Suprapubic skin (tissue), 4 donors: ENCODE measurements around the gene ACBD6. TPM values are rescaled to one million over a fixed set of nuclear protein-coding genes. Genes with fewer than 3 reads are reported as not detected.

Source experiments
- DNase-seq, 2 donors: peaks; one replicate each; pipeline ENCODE4 v3.0.0-alpha.2; 2019; ENCODE audit warnings: low spot score in 2 of 2
- H3K27ac ChIP-seq: fragments of 200-600 bp; sonication (generic); one replicate; pipeline ENCODE4 v1.5.1; 2019
- H3K27me3 ChIP-seq: fragments of 200-600 bp; sonication (generic); one replicate; pipeline ENCODE4 v1.5.1; 2019
- H3K36me3 ChIP-seq: fragments of 200-600 bp; sonication (generic); one replicate; pipeline ENCODE4 v1.5.1; 2019
- H3K4me1 ChIP-seq: fragments of 200-600 bp; sonication (generic); one replicate; pipeline ENCODE4 v1.5.1; 2019
- H3K4me3 ChIP-seq: fragments of 200-600 bp; sonication (generic); one replicate; pipeline ENCODE4 v1.5.1; 2019; ENCODE audit warnings: mild to moderate bottlenecking
- H3K9me3 ChIP-seq: fragments of 200-600 bp; sonication (generic); one replicate; pipeline ENCODE4 v1.5.1; 2019
- EP300 ChIP-seq: sonication (generic); formaldehyde crosslinking; IDR thresholded peaks from one replicate; pipeline ENCODE4 v1.6.1; 2017; ENCODE audit warnings: antibody characterized with exemption
- POLR2A ChIP-seq, 2 donors: fragments of 450-650 bp; IDR thresholded peaks; one replicate each; pipeline ENCODE4 v1.6.1; 2017; ENCODE audit warnings: antibody characterized with exemption in 2 of 2, mild to moderate bottlenecking in 2 of 2, moderate library complexity in 2 of 2
- POLR2AphosphoS5 ChIP-seq, 3 donors: sonication (generic); formaldehyde crosslinking; IDR thresholded peaks; one replicate each; pipeline ENCODE4 v1.6.1; 2017; ENCODE audit warnings: antibody characterized with exemption in 3 of 3
- WGBS: methylation state at CpG from one replicate; pipeline ENCODE4 v1.1.5; 2018; 5-methylcytosine and 5-hydroxymethylcytosine counted together
- total RNA-seq, 4 donors: library from RNA; depleted of rRNA; stranded (reverse); fragments of >200 nt; gene quantifications; one replicate each; pipeline ENCODE4 v1.1.0, GENCODE V29; 2016
- TF ChIP-seq, protein P1 (sequence below), 2 donors: fragments of 200-600 bp in 1 of 2; fragments of 450-650 bp in 1 of 2; sonication (generic) in 1 of 2; IDR thresholded peaks; one replicate each; pipeline ENCODE4 v1.5.1; 2016 to 2019; ENCODE audit warnings: antibody characterized with exemption in 2 of 2, mild to moderate bottlenecking in 1 of 2, moderate library complexity in 1 of 2

ACBD6 gene
- total RNA-seq, 4 donors from 2014 or later: 26.5 to 38.5 (median 33.3) TPM

DNA sequence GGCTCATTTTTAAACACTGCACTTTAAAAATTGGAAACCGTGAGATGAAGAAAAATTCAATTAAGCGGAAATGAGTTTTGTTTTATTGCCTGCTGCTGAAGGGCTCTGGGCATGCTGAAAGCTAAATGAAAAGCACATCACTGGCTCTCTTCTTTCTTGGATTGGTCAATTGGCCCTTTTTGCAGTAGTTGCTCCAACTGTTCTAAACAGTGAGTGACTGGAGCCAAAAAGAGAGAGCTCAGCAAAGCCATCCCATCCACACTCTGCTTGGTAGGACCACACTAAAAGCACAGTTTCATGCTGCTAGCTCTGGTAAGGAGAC, 224.2 kb downstream of the ACBD6 start:
- Histone ChIP-seq H3K27me3 (no peaks in the 10 kb centered on the region), H3K27ac (no peak overlapping the region), H3K4me3 (no peak overlapping the region), H3K36me3 (peaks cover 27% of the 10 kb centered on the region), H3K4me1 (no peaks in the 10 kb centered on the region), H3K9me3 (no peaks in the 10 kb centered on the region)
- TF ChIP-seq POLR2AphosphoS5 (IDR thresholded peaks at IDR 0.05): no peak
- TF ChIP-seq EP300: no peak
- TF ChIP-seq POLR2A (IDR thresholded peaks at IDR 0.05): no peak
- TF ChIP-seq, protein P1, sequence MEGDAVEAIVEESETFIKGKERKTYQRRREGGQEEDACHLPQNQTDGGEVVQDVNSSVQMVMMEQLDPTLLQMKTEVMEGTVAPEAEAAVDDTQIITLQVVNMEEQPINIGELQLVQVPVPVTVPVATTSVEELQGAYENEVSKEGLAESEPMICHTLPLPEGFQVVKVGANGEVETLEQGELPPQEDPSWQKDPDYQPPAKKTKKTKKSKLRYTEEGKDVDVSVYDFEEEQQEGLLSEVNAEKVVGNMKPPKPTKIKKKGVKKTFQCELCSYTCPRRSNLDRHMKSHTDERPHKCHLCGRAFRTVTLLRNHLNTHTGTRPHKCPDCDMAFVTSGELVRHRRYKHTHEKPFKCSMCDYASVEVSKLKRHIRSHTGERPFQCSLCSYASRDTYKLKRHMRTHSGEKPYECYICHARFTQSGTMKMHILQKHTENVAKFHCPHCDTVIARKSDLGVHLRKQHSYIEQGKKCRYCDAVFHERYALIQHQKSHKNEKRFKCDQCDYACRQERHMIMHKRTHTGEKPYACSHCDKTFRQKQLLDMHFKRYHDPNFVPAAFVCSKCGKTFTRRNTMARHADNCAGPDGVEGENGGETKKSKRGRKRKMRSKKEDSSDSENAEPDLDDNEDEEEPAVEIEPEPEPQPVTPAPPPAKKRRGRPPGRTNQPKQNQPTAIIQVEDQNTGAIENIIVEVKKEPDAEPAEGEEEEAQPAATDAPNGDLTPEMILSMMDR (IDR thresholded peaks at IDR 0.05): no peak
- DNase-seq: no peak
- 76% methylated on average over 2 of the region's 2 CpGs for WGBS

DNA sequence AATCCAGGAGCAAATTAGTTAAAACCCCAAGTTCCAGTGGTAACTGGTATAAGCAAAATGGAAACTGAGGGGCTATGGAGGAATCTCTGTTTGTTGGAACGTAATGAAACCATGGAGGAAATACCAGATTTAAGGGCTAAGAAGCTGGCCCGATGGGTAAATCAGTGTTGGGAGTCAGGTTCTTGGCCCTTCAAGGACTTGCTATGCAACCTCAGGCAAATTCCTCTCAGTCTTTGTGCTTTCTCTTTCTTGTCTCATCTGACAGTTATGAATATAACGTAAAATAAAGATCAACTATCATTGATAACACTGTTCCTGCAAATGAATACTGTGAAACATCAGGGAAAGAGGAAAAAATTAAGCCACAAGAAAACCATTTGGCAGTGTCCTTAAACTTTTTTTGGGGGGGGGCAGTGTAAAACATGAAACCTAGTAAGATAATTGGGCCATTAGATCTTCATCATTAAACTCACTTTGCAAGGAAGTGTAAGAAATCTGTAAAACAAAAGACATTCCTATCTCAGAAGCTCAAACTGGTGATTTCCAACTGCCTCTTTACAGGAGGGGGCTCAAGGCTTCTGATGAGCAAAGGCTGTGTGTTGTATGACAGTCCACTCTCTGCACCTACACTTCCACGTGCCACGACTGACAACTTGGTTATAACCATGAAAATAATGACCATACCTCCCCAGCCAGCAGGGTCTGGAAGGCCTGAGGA, 224.7 kb downstream of the ACBD6 start:
- Histone ChIP-seq H3K4me1 (no peaks in the 10 kb centered on the region), H3K27ac (no peak overlapping the region), H3K9me3 (no peaks in the 10 kb centered on the region), H3K4me3 (no peak overlapping the region), H3K36me3 (peaks cover 27% of the 10 kb centered on the region), H3K27me3 (no peaks in the 10 kb centered on the region)
- WGBS: 89% methylated on average over 5 of the region's 5 CpGs
- no peak for DNase-seq
- TF ChIP-seq, protein P1 (IDR thresholded peaks at IDR 0.05): no peak
- TF ChIP-seq POLR2AphosphoS5 (IDR thresholded peaks at IDR 0.05) (no peak), EP300 (no peak), POLR2A (IDR thresholded peaks at IDR 0.05) (no peak)

DNA sequence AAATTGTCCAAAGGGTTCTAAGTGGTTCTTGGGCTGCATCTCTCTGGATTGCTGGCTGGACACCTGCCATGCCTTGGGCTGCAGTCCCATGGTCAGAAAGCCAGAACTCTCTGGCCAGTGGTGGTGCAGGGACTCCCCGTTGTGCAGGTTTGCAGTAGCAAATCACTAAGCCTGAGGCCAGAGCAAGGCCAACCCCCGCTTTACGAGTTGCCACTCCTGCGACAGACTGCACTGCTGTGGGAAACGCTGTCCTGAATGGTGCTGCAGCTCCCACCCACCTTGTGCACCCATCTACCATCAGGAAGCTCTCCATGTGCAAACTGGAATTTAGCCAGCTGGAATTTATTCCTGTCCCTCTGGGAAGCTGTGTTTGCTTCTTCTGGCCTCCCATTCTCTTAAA, 226.7 kb downstream of the ACBD6 start:
- 91% methylated on average over 5 of the region's 5 CpGs for WGBS
- Histone ChIP-seq H3K36me3 (peaks cover 19% of the 10 kb centered on the region), H3K27me3 (no peaks in the 10 kb centered on the region), H3K9me3 (no peaks in the 10 kb centered on the region), H3K4me3 (no peak overlapping the region), H3K4me1 (no peaks in the 10 kb centered on the region), H3K27ac (no peak overlapping the region)
- TF ChIP-seq EP300: no peak
- TF ChIP-seq POLR2AphosphoS5 (IDR thresholded peaks at IDR 0.05): no peak
- no peak for TF ChIP-seq POLR2A (IDR thresholded peaks at IDR 0.05)
- TF ChIP-seq, protein P1 (IDR thresholded peaks at IDR 0.05): no peak
- DNase-seq: no peak

DNA sequence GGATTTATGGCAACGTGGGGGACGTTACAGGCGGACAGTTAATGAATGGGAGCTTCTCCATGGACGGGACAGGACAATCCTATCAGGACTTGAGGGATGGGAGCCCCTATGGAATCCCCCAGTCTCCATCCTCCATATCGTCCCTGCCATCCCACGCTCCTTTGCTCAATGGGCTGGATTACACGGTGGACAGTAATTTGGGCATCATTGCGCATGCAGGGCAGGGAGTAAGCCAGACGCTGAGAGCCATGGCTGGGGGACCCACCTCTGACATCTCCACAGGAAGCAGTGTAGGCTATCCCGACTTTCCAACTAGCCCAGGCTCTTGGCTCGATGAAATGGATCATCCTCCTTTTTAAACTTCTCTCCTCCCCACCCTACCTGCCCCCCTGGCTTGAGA, 228.2 kb downstream of the ACBD6 start:
- H3K27ac ChIP-seq: no peak overlapping the region
- no peaks in the 10 kb centered on the region for H3K27me3 ChIP-seq
- H3K4me3 ChIP-seq: no peak overlapping the region
- H3K4me1 ChIP-seq: no peaks in the 10 kb centered on the region
- peaks cover 15% of the 10 kb centered on the region for H3K36me3 ChIP-seq
- no peaks in the 10 kb centered on the region for H3K9me3 ChIP-seq
- WGBS: 94% methylated on average over 11 of the region's 11 CpGs
- TF ChIP-seq, protein P1 (IDR thresholded peaks at IDR 0.05): no peak
- no peak for TF ChIP-seq POLR2A (IDR thresholded peaks at IDR 0.05)
- TF ChIP-seq POLR2AphosphoS5 (IDR thresholded peaks at IDR 0.05): no peak
- DNase-seq: no peak

DNA sequence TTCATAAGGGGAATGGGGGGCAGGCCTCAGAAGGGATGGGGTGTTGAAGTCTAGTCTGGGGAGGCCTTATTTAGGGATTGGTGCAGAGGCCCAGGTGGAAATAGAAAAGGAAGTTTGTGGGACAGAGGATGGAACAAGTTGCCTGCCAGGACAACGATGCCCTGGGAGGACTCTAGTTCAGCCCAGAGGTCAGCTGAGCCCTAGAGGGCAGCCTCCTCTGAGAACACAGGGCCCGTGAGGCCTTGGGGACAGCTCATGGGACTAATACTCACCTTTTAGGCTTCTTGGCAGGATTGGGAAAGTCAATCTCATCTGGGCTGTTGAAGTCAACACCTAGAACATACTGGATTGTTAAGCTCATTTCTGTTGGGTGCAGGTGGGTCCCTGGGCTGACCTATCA, 229.3 kb downstream of the ACBD6 start:
- 96% methylated on average over 2 of the region's 2 CpGs for WGBS
- no peak for DNase-seq

More for the DNA sequence above, 229.3 kb downstream of the ACBD6 start:
- no peak overlapping the region for H3K4me3 ChIP-seq
- H3K36me3 ChIP-seq: peaks cover 14% of the 10 kb centered on the region
- H3K27ac ChIP-seq: no peak overlapping the region
- no peaks in the 10 kb centered on the region for H3K27me3 ChIP-seq
- no peak for TF ChIP-seq POLR2A (IDR thresholded peaks at IDR 0.05)
- TF ChIP-seq, protein P1 (IDR thresholded peaks at IDR 0.05): no peak
- TF ChIP-seq EP300: no peak
- TF ChIP-seq POLR2AphosphoS5 (IDR thresholded peaks at IDR 0.05): no peak
- no peaks in the 10 kb centered on the region for H3K9me3 ChIP-seq
- H3K4me1 ChIP-seq: no peaks in the 10 kb centered on the region
